Measurements from ENCODE around the gene GJB4.
"Not testable (repeated sequence)": the region's sequence is repeated elsewhere in the genome, so short reads cannot be mapped to it uniquely, and the experiment has no call there.

The GJB4 gene

GRCh38 chr1:34803770-34804169 lies 44.2 kb downstream of the GJB4 start:
- DNase-seq: no peak

- DNase-seq: peak; percentile 11
Measured at GRCh38 chr1:34806396-34806795, 46.9 kb downstream of the GJB4 start.

DNA sequence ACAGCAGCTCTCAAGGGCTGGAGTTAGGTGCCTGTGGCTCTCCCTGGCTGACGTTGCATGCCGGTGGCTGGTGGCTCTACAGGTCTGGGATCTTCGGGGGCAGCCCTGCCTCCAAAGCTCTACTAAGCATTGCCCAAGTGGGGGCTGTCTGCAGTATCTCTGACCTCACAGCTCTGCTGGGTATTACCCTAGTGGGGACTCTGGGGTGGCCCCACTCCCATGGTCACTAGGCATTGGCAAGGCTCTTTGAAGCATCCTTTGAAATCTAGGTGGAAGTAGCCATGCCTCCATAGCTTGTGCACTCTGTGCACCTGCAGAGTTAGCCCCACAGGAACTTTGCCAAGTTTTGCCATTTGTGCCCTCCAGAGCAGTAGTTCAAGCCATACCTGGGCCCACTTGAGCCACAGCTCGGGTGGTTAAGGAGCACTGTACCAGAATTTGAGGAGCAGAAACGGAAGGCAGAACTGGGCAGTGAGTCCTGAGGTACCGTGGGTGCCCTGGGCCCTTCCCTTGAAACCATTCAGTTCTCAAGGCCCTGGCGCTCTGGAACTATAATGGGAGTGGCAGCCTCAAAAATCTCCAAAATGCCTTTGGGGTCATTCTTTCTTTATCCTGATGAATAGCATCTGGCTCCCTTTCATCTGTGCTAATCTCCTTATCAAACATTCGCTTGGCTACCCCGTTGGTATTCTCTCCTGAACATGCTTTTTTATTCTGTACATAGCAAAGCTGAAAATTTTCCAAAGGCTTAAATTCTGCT lies 48.7 kb downstream of the GJB4 start:
- DNase-seq: no peak

DNA sequence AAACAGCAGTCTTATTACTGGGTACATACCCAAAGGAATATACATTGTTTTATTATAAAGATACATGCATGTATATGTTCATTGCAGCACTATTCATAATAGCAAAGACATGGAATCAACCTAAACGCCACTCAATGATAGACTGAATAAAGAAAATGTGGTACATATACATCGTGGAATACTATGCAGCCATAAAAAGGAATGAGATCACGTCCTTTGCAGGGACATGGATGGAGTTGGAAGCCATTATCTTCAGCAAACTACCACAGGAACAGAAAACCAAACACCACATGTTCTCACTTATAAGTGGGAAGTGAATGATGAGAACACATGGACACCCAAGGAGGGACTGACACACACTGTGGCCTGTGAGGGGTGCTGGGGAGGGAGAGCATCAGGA lies 51.2 kb downstream of the GJB4 start:
- not testable (repeated sequence) for DNase-seq

All from fibroblast of upper back skin (primary cell).